IMR-90 (cell line): ENCODE measurements around the gene IGFBP6. TPM values are rescaled to one million over a fixed set of nuclear protein-coding genes. Genes with fewer than 3 reads are reported as not detected.
A peak's percentile ranks its signal among the peaks of the same experiment; 100 is the strongest.

ENCODE experiments used
- ATAC-seq: fragments of 200-7000 bp; cut with Tn5 transposase; 2 replicates; pipeline ENCODE4 v1.9.1; 2020; ENCODE audit warnings: low read depth, mild to moderate bottlenecking, moderate library complexity
- BruUV-seq: library from RNA; stranded (reverse); fragments of 400-500 nt; replicated peaks from 2 replicates; lab custom pipeline; 2021; lab: Mats Ljungman, UMichigan
- CTCF ChIA-PET: fragments of 300-600 bp; formaldehyde crosslinking; extraction: SDS; loops from one replicate; lab custom pipeline; 2021; ENCODE audit warnings: antibody characterized with exemption; lab: Yijun Ruan, JAX
- POLR2A ChIA-PET: fragments of 300-600 bp; sonication (Branson Sonifier 250); formaldehyde crosslinking; loops from one replicate; lab custom pipeline; 2022; ENCODE audit warnings: antibody characterized with exemption; ENCODE audit not compliant: unreplicated experiment; lab: Charles Lee
- DNase-seq: peaks from one replicate; pipeline ENCODE4 v3.0.0; 2013
- H2AFZ ChIP-seq: replicated peaks from 2 replicates; pipeline ENCODE3; 2013; ENCODE audit warnings: low read length, mild to moderate bottlenecking; ENCODE audit not compliant: poor library complexity
- H2AK5ac ChIP-seq: 2 replicates; pipeline ENCODE4 v1.6.1; 2013; ENCODE audit warnings: low read depth, low read length, inconsistent platforms
- H2AK9ac ChIP-seq: replicated peaks from 2 replicates; pipeline ENCODE3; 2013; ENCODE audit warnings: mild to moderate bottlenecking, low read depth, low read length, moderate library complexity; ENCODE audit not compliant: poor library complexity
- H2BK120ac ChIP-seq: 2 replicates; pipeline ENCODE4 v1.6.1; 2013; ENCODE audit warnings: low read depth, low read length, inconsistent platforms
- H2BK15ac ChIP-seq: 3 replicates; pipeline ENCODE4 v1.6.1; 2013; ENCODE audit warnings: low read depth, low read length, inconsistent platforms
- H2BK20ac ChIP-seq: 2 replicates; pipeline ENCODE4 v1.6.1; 2013; ENCODE audit warnings: low read depth, mild to moderate bottlenecking, inconsistent platforms, low read length, moderate library complexity
- H2BK5ac ChIP-seq: 2 replicates; pipeline ENCODE4 v1.6.1; 2013; ENCODE audit warnings: mild to moderate bottlenecking, low read depth, low read length, inconsistent platforms; ENCODE audit not compliant: poor library complexity, severe bottlenecking
- H3K14ac ChIP-seq: replicated peaks from 2 replicates; pipeline ENCODE4 v1.6.1; 2013; ENCODE audit warnings: low read depth, low read length, inconsistent platforms
- H3K18ac ChIP-seq: 2 replicates; pipeline ENCODE4 v1.6.1; 2013; ENCODE audit warnings: low read depth, low read length, control low read depth
- H3K23ac ChIP-seq: 2 replicates; pipeline ENCODE4 v1.6.1; 2013; ENCODE audit warnings: low read depth, low read length, inconsistent platforms
- H3K27ac ChIP-seq: 2 replicates; pipeline ENCODE4 v1.5.1; 2013; ENCODE audit warnings: mild to moderate bottlenecking, control low read depth, low read length; ENCODE audit not compliant: insufficient read depth
- H3K27me3 ChIP-seq: 2 replicates; pipeline ENCODE4 v1.6.1; 2013; ENCODE audit warnings: low read length; ENCODE audit not compliant: control insufficient read depth, insufficient read depth
- H3K36me3 ChIP-seq: 2 replicates; pipeline ENCODE4 v1.6.1; 2013; ENCODE audit warnings: low read length, mixed read lengths; ENCODE audit not compliant: control insufficient read depth, insufficient read depth
- H3K4ac ChIP-seq: 2 replicates; pipeline ENCODE4 v1.6.1; 2013; ENCODE audit warnings: low read depth, low read length, inconsistent platforms
- H3K4me1 ChIP-seq: 2 replicates; pipeline ENCODE4 v1.6.1; 2013; ENCODE audit warnings: low read length, mixed read lengths; ENCODE audit not compliant: control insufficient read depth, insufficient read depth
- H3K4me2 ChIP-seq: 2 replicates; pipeline ENCODE4 v1.6.1; 2013; ENCODE audit warnings: low read depth, mild to moderate bottlenecking, control low read depth, low read length, moderate library complexity
- H3K4me3 ChIP-seq: 2 replicates; pipeline ENCODE4 v1.5.1; 2013; ENCODE audit warnings: low read depth, mild to moderate bottlenecking, control low read depth, low read length, moderate library complexity; ENCODE audit not compliant: insufficient read depth
- H3K56ac ChIP-seq: 2 replicates; pipeline ENCODE4 v1.6.1; 2013; ENCODE audit warnings: low read length, inconsistent platforms; ENCODE audit not compliant: insufficient read depth; ENCODE audit errors: extremely low read depth
- H3K79me1 ChIP-seq, 2 experiments: 2 replicates each; pipeline ENCODE4 v1.6.1; 2013; ENCODE audit warnings: low read length in 2 of 2, inconsistent platforms in 1 of 2, low read depth in 1 of 2
- H3K9ac ChIP-seq: 2 replicates; pipeline ENCODE4 v1.6.1; 2013; ENCODE audit warnings: low read depth, low read length, control low read depth
- H3K9me1 ChIP-seq: 2 replicates; pipeline ENCODE4 v1.6.1; 2013; ENCODE audit warnings: low read length, inconsistent platforms; ENCODE audit not compliant: insufficient read depth
- H3K9me3 ChIP-seq: 2 replicates; pipeline ENCODE4 v1.6.1; 2013; ENCODE audit warnings: low read length; ENCODE audit not compliant: control insufficient read depth, insufficient read depth
- H4K20me1 ChIP-seq: 2 replicates; pipeline ENCODE4 v1.6.1; 2013; ENCODE audit warnings: low read length, inconsistent platforms; ENCODE audit not compliant: insufficient read depth
- H4K5ac ChIP-seq: 2 replicates; pipeline ENCODE4 v1.6.1; 2013; ENCODE audit warnings: mild to moderate bottlenecking, low read depth, low read length, control low read depth
- H4K8ac ChIP-seq, 2 experiments: 2 replicates each; pipeline ENCODE4 v1.6.1; 2013; ENCODE audit warnings: low read depth in 2 of 2, low read length in 2 of 2, control low read depth in 1 of 2, inconsistent platforms in 1 of 2
- H4K91ac ChIP-seq: 2 replicates; pipeline ENCODE4 v1.6.1; 2013; ENCODE audit warnings: low read depth, low read length, inconsistent platforms; ENCODE audit not compliant: insufficient read depth
- CEBPB ChIP-seq: IDR thresholded peaks from 2 replicates; pipeline ENCODE4 v1.6.1; 2012; ENCODE audit warnings: low read depth, low read length, improper control_type of control experiment
- WGBS, 2 experiments: methylation state at CpG; one replicate each; pipeline versions ENCODE4 v1.1.5 to v1.1.7; 2013; ENCODE audit warnings: missing lambda C conversion rate in 2 of 2; ENCODE audit not compliant: insufficient read length in 1 of 2; ENCODE audit errors: extremely low coverage in 2 of 2; 5-methylcytosine and 5-hydroxymethylcytosine counted together
- dilution Hi-C: fragments of 300-500 bp; cut with HindIII; formaldehyde crosslinking; loops from one replicate; pipeline ENCODE4 v1.14.3; 2018; ENCODE audit warnings: low sequenced_read_pairs; ENCODE audit not compliant: unreplicated experiment
- in situ Hi-C: fragments of 300-500 bp; cut with MboI; formaldehyde crosslinking; loops from 3 replicates; pipeline ENCODE4 v1.14.3; 2019; ENCODE audit warnings: low sequenced_read_pairs, inconsistent platforms, mixed read lengths
- intact Hi-C: fragments of 100-400 bp; cut with micrococcal nuclease; formaldehyde crosslinking; loops from 2 replicates; pipeline ENCODE4 v1.10.0; 2022
- polyA plus RNA-seq, 3 experiments: library from polyadenylated mRNA; depleted of rRNA; stranded (reverse); fragments of >200 nt; gene quantifications; 2 replicates each; pipeline ENCODE4 v1.2.3, GENCODE V29; 2012; ENCODE audit warnings: low replicate concordance in 1 of 3
- total RNA-seq: library from RNA; depleted of rRNA; stranded (reverse); fragments of >200 nt; gene quantifications from 2 replicates; pipeline ENCODE4 v1.2.3, GENCODE V29; 2012
- TF ChIP-seq, protein P1 (sequence below): fragments of 150-350 bp; IDR thresholded peaks from 2 replicates; pipeline ENCODE4 v1.6.1; 2017; ENCODE audit warnings: mild to moderate bottlenecking, antibody characterized with exemption, low read length, low read depth

IGFBP6 gene
- total and polyA plus RNA-seq, 2 of the 4 experiments (the other 2 are of a cell fraction), result 124 to 337 TPM

DNA sequence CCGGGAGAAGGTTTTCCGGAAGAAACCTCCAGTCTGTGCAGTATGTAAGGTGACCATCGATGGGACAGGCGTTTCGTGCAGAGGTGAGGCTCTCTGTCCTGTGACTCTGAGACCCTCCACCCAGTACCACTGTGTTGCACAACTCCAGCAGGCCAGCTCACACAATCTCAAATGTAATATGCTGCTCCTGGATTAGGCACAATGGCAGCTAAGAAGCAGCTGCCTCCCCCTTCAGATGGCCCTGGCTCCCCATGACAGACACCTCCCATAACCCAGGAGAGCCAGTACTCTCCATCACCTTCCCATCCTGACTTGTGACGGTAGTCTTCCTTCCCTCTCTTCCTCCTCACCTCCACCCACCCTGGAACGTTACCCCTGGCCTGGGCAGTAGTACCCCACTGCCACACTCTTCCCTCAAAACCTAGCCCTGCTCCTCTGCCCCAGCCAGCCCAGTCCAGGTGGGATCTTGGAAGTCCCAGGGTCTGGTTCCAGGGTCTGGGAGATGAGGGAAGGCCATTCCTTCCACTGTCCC lies 45.5 kb upstream of the IGFBP6 start:
- ChIA-PET CTCF (interaction anchor here (1.0 kb wide), 1 partner anchor 14 kb away, joined by 4 read pairs; no protein-coding TSS in a partner anchor), POLR2A (interaction anchor here (0.5 to 1.8 kb wide), 4 partner anchors 10 to 57 kb away, joined by 3 to 8 read pairs (median 4); partner anchors contain the start of gene SPRYD3)
- Histone ChIP-seq H3K36me3 (peaks cover 34% of the 10 kb centered on the region), H3K14ac (peak overlapping the region; percentile 54), H3K4me2 (peak overlapping the region; percentile 67), H3K27ac (peak overlapping the region; percentile 99), H2AK5ac (peak overlapping the region; percentile 100), H3K79me1 (peaks cover 5 to 58% of the 10 kb centered on the region in 2 experiments; a peak in 3 of 4 replicates), H2AFZ (no peak overlapping the region), H4K91ac (peak overlapping the region; percentile 69), H3K9ac (peak overlapping the region; percentile 49), H2BK5ac (peak overlapping the region; percentile 99), H3K4me3 (no peak overlapping the region; the same call in 1 of the 2 replicates), H4K8ac (peak overlapping the region in 1 of 2 experiments; percentile 67; a peak in 3 of 4 replicates), H2BK15ac (peak overlapping the region; percentile 90; the same call in 2 of the 3 replicates), H3K9me3 (no peaks in the 10 kb centered on the region), H2BK120ac (peak overlapping the region; percentile 86), H3K18ac (peak overlapping the region; percentile 43), H2AK9ac (peak overlapping the region; percentile 84), H4K20me1 (peaks cover 22% of the 10 kb centered on the region), H3K27me3 (no peaks in the 10 kb centered on the region), H3K56ac (peak overlapping the region; percentile 52; the same call in 1 of the 2 replicates), H2BK20ac (peak overlapping the region; percentile 84), H3K9me1 (peaks cover 25% of the 10 kb centered on the region), H3K4ac (peak overlapping the region; percentile 68), H3K23ac (peak overlapping the region; percentile 30), H3K4me1 (peaks cover 48% of the 10 kb centered on the region), H4K5ac (peak overlapping the region; percentile 46)
- TF ChIP-seq CEBPB, result peak; percentile 61
- TF ChIP-seq, protein P1, sequence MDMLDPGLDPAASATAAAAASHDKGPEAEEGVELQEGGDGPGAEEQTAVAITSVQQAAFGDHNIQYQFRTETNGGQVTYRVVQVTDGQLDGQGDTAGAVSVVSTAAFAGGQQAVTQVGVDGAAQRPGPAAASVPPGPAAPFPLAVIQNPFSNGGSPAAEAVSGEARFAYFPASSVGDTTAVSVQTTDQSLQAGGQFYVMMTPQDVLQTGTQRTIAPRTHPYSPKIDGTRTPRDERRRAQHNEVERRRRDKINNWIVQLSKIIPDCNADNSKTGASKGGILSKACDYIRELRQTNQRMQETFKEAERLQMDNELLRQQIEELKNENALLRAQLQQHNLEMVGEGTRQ, result no peak
- DNase-seq (no peak), ATAC-seq (no peak)
- in situ Hi-C loops, result no loop called here
- intact Hi-C loops, result loop anchor here (5.0 kb wide), 1 partner anchor 245 kb away; the partner anchor contains the start of genes MYG1 and PFDN5
- dilution Hi-C loops, result no loop called here
- WGBS, 2 experiments, result 96% methylated on average over 4 of the region's 7 CpGs; no CpG with 5 or more reads in 1 of the 2 experiments
- BruUV-seq, result no TSS peak
